HEK293 (cell line): Measurements from ENCODE around the gene RPRM.

Experiments used
- CTCF ChIA-PET: fragments of 350-600 bp; formaldehyde crosslinking; extraction: SDS; loops from one replicate; lab custom pipeline; 2021; ENCODE audit warnings: antibody characterized with exemption; lab: Yijun Ruan, JAX
- POLR2A ChIA-PET: fragments of 300-600 bp; formaldehyde crosslinking; extraction: SDS; loops from one replicate; lab custom pipeline; 2020; ENCODE audit warnings: antibody characterized with exemption, inconsistent platforms; lab: Yijun Ruan, JAX
- H3K27ac ChIP-seq: fragments of 200-500 bp; sonication (Bioruptor generic); 2 replicates; pipeline ENCODE4 v1.5.1; 2014; ENCODE audit warnings: low read depth, low read length, control low read depth, inconsistent platforms; ENCODE audit errors: extremely low read depth
- H3K36me3 ChIP-seq, 2 experiments: fragments of 200-500 bp in 1 of 2; sonication (Bioruptor generic) in 1 of 2; 1 replicate in 1 of 2; 2 replicates in 1 of 2; pipeline ENCODE4 v1.5.1; 2014 to 2017; ENCODE audit warnings: inconsistent platforms in 2 of 2, low read length in 2 of 2; ENCODE audit not compliant: control insufficient read depth in 2 of 2, insufficient read depth in 1 of 2
- H3K4me1 ChIP-seq: fragments of 200-500 bp; sonication (Bioruptor generic); 2 replicates; pipeline ENCODE4 v1.5.1; 2014; ENCODE audit warnings: mild to moderate bottlenecking, low read length, inconsistent platforms; ENCODE audit not compliant: control insufficient read depth, insufficient read depth
- H3K4me3 ChIP-seq: 2 replicates; pipeline ENCODE4 v1.5.1; 2011; ENCODE audit warnings: low read depth, mild to moderate bottlenecking, control low read depth, low read length, moderate library complexity
- H3K9me3 ChIP-seq: fragments of 200-500 bp; sonication (Bioruptor generic); 2 replicates; pipeline ENCODE4 v1.5.1; 2014; ENCODE audit warnings: low read depth, low read length, inconsistent platforms; ENCODE audit not compliant: control insufficient read depth, insufficient read depth
- BCL11B ChIP-seq: fragments of 450-650 bp; formaldehyde crosslinking; IDR thresholded peaks from 2 replicates; pipeline ENCODE4 v1.5.1; 2016; ENCODE audit warnings: low read depth, missing biosample characterization, missing genetic modification characterization
- GLI4 ChIP-seq: fragments of 450-650 bp; formaldehyde crosslinking; IDR thresholded peaks from 2 replicates; pipeline ENCODE4 v1.5.1; 2016; ENCODE audit warnings: missing biosample characterization, missing genetic modification characterization
- KLF9 ChIP-seq: fragments of 450-650 bp; formaldehyde crosslinking; IDR thresholded peaks from 2 replicates; pipeline ENCODE4 v1.5.1; 2016; ENCODE audit warnings: missing biosample characterization, missing genetic modification characterization, low read depth
- PRDM2 ChIP-seq: fragments of 450-650 bp; formaldehyde crosslinking; IDR thresholded peaks from 2 replicates; pipeline ENCODE4 v1.5.1; 2016; ENCODE audit warnings: missing biosample characterization, missing genetic modification characterization, borderline replicate concordance
- ZBTB17 ChIP-seq: fragments of 450-650 bp; formaldehyde crosslinking; IDR thresholded peaks from 2 replicates; pipeline ENCODE4 v1.5.1; 2016; ENCODE audit warnings: missing biosample characterization, missing genetic modification characterization
- ZNF121 ChIP-seq: fragments of 450-650 bp; formaldehyde crosslinking; IDR thresholded peaks from 2 replicates; pipeline ENCODE4 v1.5.1; 2016; ENCODE audit warnings: missing biosample characterization, missing genetic modification characterization
- ZNF174 ChIP-seq: fragments of 450-650 bp; formaldehyde crosslinking; IDR thresholded peaks from 2 replicates; pipeline ENCODE4 v1.5.0; 2017; ENCODE audit warnings: missing biosample characterization, mild to moderate bottlenecking, missing genetic modification characterization
- ZNF311 ChIP-seq: fragments of 450-650 bp; formaldehyde crosslinking; IDR thresholded peaks from 2 replicates; pipeline ENCODE4 v1.5.1; 2017; ENCODE audit warnings: missing biosample characterization, missing genetic modification characterization, borderline replicate concordance
- ZNF324 ChIP-seq: fragments of 450-650 bp; formaldehyde crosslinking; IDR thresholded peaks from 2 replicates; pipeline ENCODE4 v1.5.1; 2016; ENCODE audit warnings: missing biosample characterization, missing genetic modification characterization
- ZNF341 ChIP-seq: fragments of 450-650 bp; formaldehyde crosslinking; IDR thresholded peaks from 2 replicates; pipeline ENCODE4; 2016; ENCODE audit warnings: low read depth, missing biosample characterization, missing genetic modification characterization
- ZNF514 ChIP-seq: fragments of 450-650 bp; formaldehyde crosslinking; IDR thresholded peaks from 2 replicates; pipeline ENCODE4 v1.5.1; 2016; ENCODE audit warnings: missing biosample characterization, missing genetic modification characterization
- ZNF529 ChIP-seq: fragments of 450-650 bp; formaldehyde crosslinking; IDR thresholded peaks from 2 replicates; pipeline ENCODE4 v1.5.1; 2017; ENCODE audit warnings: missing genetic modification characterization, missing biosample characterization; ENCODE audit not compliant: insufficient replicate concordance
- ZNF530 ChIP-seq: fragments of 450-650 bp; formaldehyde crosslinking; IDR thresholded peaks from 2 replicates; pipeline ENCODE4 v1.5.1; 2016; ENCODE audit warnings: low read depth, missing biosample characterization, missing genetic modification characterization
- ZNF830 ChIP-seq: fragments of 450-650 bp; IDR thresholded peaks from 2 replicates; pipeline ENCODE4 v1.5.0; 2018; ENCODE audit warnings: missing biosample characterization, missing genetic modification characterization, low read depth, mild to moderate bottlenecking, moderate library complexity
- ZNF843 ChIP-seq: fragments of 450-650 bp; formaldehyde crosslinking; IDR thresholded peaks from 2 replicates; pipeline ENCODE4 v1.5.1; 2016; ENCODE audit warnings: missing biosample characterization, missing genetic modification characterization
- TF ChIP-seq, protein P1 (sequence below): fragments of 450-650 bp; formaldehyde crosslinking; IDR thresholded peaks from 2 replicates; pipeline ENCODE4 v1.5.1; 2016; ENCODE audit warnings: missing biosample characterization, missing genetic modification characterization
- TF ChIP-seq, protein P2 (sequence below): fragments of 450-650 bp; formaldehyde crosslinking; IDR thresholded peaks from 2 replicates; pipeline ENCODE4 v1.5.1; 2016; ENCODE audit warnings: missing biosample characterization, missing genetic modification characterization

The RPRM gene

DNA sequence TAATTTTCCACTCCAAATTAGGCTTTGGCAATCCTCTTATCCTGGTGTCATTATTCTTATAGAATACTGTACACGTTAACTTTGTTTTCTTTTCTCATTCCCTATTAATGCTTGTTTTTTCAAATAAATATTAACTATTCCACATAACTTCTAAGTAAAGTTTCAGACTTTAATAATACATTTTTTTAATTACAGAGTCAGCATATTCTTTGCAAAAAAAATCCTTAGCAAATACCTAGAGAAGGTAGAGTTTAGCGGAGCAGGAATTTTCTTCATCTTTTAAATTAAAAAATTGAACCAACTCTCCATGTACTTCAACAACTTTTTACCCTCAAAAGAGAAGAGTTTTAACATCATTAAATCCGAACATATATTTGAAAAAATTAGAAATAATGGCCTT is 45.2 kb downstream of the RPRM start (continued):
- TF ChIP-seq PRDM2 (tag by site-specific recombination) (no peak), ZNF530 (tag by site-specific recombination) (no peak), ZNF174 (no peak), ZNF843 (tag by site-specific recombination) (no peak), ZNF324 (tag by site-specific recombination) (no peak), ZNF341 (tag by site-specific recombination) (no peak), KLF9 (tag by site-specific recombination) (no peak), ZNF529 (tag by site-specific recombination) (no peak), BCL11B (tag by site-specific recombination) (no peak)

- TF ChIP-seq ZNF514 (tag by site-specific recombination) = no peak
- no peak for TF ChIP-seq ZBTB17 (tag by site-specific recombination)
- TF ChIP-seq, protein P1, sequence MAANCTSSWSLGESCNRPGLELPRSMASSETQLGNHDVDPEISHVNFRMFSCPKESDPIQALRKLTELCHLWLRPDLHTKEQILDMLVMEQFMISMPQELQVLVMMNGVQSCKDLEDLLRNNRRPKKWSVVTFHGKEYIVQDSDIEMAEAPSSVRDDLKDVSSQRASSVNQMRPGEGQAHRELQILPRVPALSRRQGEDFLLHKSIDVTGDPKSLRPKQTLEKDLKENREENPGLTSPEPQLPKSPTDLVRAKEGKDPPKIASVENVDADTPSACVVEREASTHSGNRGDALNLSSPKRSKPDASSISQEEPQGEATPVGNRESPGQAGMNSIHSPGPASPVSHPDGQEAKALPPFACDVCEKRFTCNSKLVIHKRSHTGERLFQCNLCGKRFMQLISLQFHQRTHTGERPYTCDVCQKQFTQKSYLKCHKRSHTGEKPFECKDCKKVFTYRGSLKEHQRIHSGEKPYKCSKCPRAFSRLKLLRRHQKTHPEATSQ (tag by site-specific recombination) = no peak
- peaks cover 6% of the 10 kb centered on the region; the same call in 1 of the 2 replicates for H3K4me1 ChIP-seq
- H3K4me3 ChIP-seq = no peak overlapping the region
- POLR2A ChIA-PET = no interaction called here
- no peaks in the 10 kb centered on the region for H3K9me3 ChIP-seq
- CTCF ChIA-PET = no interaction called here
- no peak overlapping the region for H3K27ac ChIP-seq
- H3K36me3 ChIP-seq = no peaks in the 10 kb centered on the region
Observed at GRCh38 chr2:153432381-153432780, 46.2 kb downstream of the RPRM start.

DNA sequence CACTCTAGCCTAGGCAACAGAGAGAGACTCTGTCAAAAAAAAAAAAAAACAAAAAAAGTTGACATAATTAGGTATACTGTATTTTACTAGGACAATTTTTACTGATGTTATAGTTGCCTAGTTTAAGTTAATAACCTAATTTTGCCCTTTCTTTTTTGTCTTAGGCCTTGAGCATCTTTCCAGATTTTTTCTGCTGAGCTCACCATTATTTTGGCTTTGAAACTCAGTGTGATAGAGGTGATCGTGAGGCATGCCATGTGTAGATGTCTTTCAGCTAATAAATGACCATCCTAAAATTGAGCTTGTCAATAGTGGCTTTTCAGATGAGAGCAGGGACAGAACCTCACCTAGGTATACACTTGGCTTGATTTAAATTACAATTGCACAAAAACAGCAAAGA is 47.4 kb downstream of the RPRM start:
- no peaks in the 10 kb centered on the region for H3K36me3 ChIP-seq
- no peaks in the 10 kb centered on the region for H3K9me3 ChIP-seq
- no peak overlapping the region for H3K4me3 ChIP-seq
- POLR2A ChIA-PET = no interaction called here
- H3K4me1 ChIP-seq = peaks cover 6% of the 10 kb centered on the region; the same call in 1 of the 2 replicates
- H3K27ac ChIP-seq = no peak overlapping the region
- TF ChIP-seq ZNF121 (tag by site-specific recombination) = no peak
- TF ChIP-seq ZNF311 = no peak
- no peak for TF ChIP-seq GLI4 (tag by site-specific recombination)
- no peak for TF ChIP-seq ZNF830 (tag by site-specific recombination)
- TF ChIP-seq, protein P2, sequence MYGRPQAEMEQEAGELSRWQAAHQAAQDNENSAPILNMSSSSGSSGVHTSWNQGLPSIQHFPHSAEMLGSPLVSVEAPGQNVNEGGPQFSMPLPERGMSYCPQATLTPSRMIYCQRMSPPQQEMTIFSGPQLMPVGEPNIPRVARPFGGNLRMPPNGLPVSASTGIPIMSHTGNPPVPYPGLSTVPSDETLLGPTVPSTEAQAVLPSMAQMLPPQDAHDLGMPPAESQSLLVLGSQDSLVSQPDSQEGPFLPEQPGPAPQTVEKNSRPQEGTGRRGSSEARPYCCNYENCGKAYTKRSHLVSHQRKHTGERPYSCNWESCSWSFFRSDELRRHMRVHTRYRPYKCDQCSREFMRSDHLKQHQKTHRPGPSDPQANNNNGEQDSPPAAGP = no peak
- CTCF ChIA-PET = no interaction called here
